Body of pancreas (tissue), 4 donors: ENCODE data around the gene SLC6A3.

ENCODE experiments used
- CTCF ChIP-seq, 7 experiments: fragments of 450-650 bp in 4 of 7; fragments of 200-600 bp in 3 of 7; sonication (generic) in 3 of 7; IDR thresholded peaks; one replicate each; pipeline ENCODE4 v1.5.1; 2016 to 2019; ENCODE audit warnings: antibody characterized with exemption in 7 of 7
- POLR2A ChIP-seq, 3 donors: fragments of 450-650 bp; IDR thresholded peaks; one replicate each; pipeline ENCODE4 v1.6.1; 2016; ENCODE audit warnings: antibody characterized with exemption in 3 of 3, mild to moderate bottlenecking in 2 of 3

- TF ChIP-seq CTCF (IDR thresholded peaks at IDR 0.05) (no peak), POLR2A (IDR thresholded peaks at IDR 0.05) (no peak)
Observed at GRCh38 chr5:1431896-1432295, 13.3 kb downstream of the SLC6A3 start.
